H1 (cell line): ENCODE measurements around the gene TTC23. TPM values are rescaled to one million over a fixed set of nuclear protein-coding genes. Genes with fewer than 3 reads are reported as not detected.

Source experiments
- CTCF ChIA-PET: fragments of 300-600 bp; sonication (Branson Sonifier 250); formaldehyde crosslinking; loops from one replicate; lab custom pipeline; 2021; ENCODE audit not compliant: partially characterized antibody; lab: Charles Lee
- POLR2A ChIA-PET: fragments of 300-600 bp; sonication (Branson Sonifier 250); formaldehyde crosslinking; loops from one replicate; lab custom pipeline; 2021; ENCODE audit warnings: inconsistent platforms; ENCODE audit not compliant: partially characterized antibody; lab: Charles Lee
- DNase-seq, 2 experiments: peaks; one replicate each; pipeline versions ENCODE4 v3.0.0 to v3.0.0-alpha.2; 2010 to 2022; ENCODE audit warnings: low spot score in 2 of 2, low read depth in 1 of 2, mixed read lengths in 1 of 2
- FAIRE-seq: peaks from 2 replicates; lab custom pipeline; 2011; peaks lifted over from hg19 to GRCh38; lab: Jason Lieb, UNC
- H2AFZ ChIP-seq: 2 replicates; pipeline ENCODE4 v1.8.1; 2012; ENCODE audit warnings: low read length, inconsistent platforms
- H2AK5ac ChIP-seq: 2 replicates; pipeline ENCODE4 v1.6.1; 2013; ENCODE audit warnings: low read depth, low read length
- H2BK120ac ChIP-seq: replicated peaks from 2 replicates; pipeline ENCODE3; 2013; ENCODE audit warnings: low read depth, low read length, inconsistent platforms
- H2BK12ac ChIP-seq: 2 replicates; pipeline ENCODE4 v1.6.1; 2013; ENCODE audit warnings: low read depth, low read length
- H2BK15ac ChIP-seq: 2 replicates; pipeline ENCODE4 v1.6.1; 2013; ENCODE audit warnings: low read length
- H2BK20ac ChIP-seq: 2 replicates; pipeline ENCODE4 v1.6.1; 2013; ENCODE audit warnings: low read length
- H2BK5ac ChIP-seq: 2 replicates; pipeline ENCODE4 v1.6.1; 2013; ENCODE audit warnings: low read depth, low read length
- H3K14ac ChIP-seq: 2 replicates; pipeline ENCODE4 v1.6.1; 2013; ENCODE audit warnings: inconsistent platforms; ENCODE audit not compliant: insufficient read length
- H3K18ac ChIP-seq: 2 replicates; pipeline ENCODE4 v1.6.1; 2013; ENCODE audit warnings: low read length; ENCODE audit errors: extremely low read depth
- H3K23ac ChIP-seq: 2 replicates; pipeline ENCODE4 v1.6.1; 2013; ENCODE audit warnings: inconsistent platforms; ENCODE audit not compliant: insufficient read length
- H3K23me2 ChIP-seq: 2 replicates; pipeline ENCODE4 v1.6.1; 2013; ENCODE audit warnings: low read depth, low read length
- H3K27ac ChIP-seq: 2 replicates; pipeline ENCODE4 v1.6.1; 2011; ENCODE audit warnings: low read depth, low read length, inconsistent platforms
- H3K27me3 ChIP-seq, 4 experiments: replicated peaks in 1 of 4; 1 replicate in 1 of 4; 2 replicates in 3 of 4; pipeline versions ENCODE4 v1.6.1 to v1.8.1; 2011 to 2013; ENCODE audit warnings: low read length in 3 of 4, mild to moderate bottlenecking in 3 of 4, inconsistent platforms in 2 of 4, mixed read lengths in 2 of 4, moderate library complexity in 1 of 4; ENCODE audit not compliant: control insufficient read depth in 3 of 4, insufficient read depth in 3 of 4; ENCODE audit errors: extremely low read depth in 1 of 4
- H3K36me3 ChIP-seq, 4 experiments: 2 replicates each; pipeline versions ENCODE4 v1.6.1 to v1.8.1; 2011 to 2013; ENCODE audit warnings: mild to moderate bottlenecking in 4 of 4, low read length in 3 of 4, moderate library complexity in 2 of 4, control low read depth in 1 of 4, inconsistent platforms in 1 of 4; ENCODE audit not compliant: insufficient read depth in 4 of 4, control insufficient read depth in 2 of 4
- H3K4ac ChIP-seq: replicated peaks from 2 replicates; pipeline ENCODE3; 2013; ENCODE audit warnings: low read length, low read depth, mixed read lengths, inconsistent platforms; ENCODE audit not compliant: insufficient read length
- H3K4me1 ChIP-seq, 4 experiments: replicated peaks in 1 of 4; 1 replicate in 1 of 4; 2 replicates in 3 of 4; pipeline versions ENCODE4 v1.6.1 to v1.8.1; 2011 to 2013; ENCODE audit warnings: low read length in 3 of 4, inconsistent platforms in 2 of 4, mixed read lengths in 1 of 4; ENCODE audit not compliant: insufficient read depth in 4 of 4, control insufficient read depth in 3 of 4
- H3K4me2 ChIP-seq, 2 experiments: 2 replicates each; pipeline versions ENCODE4 v1.6.1 to v1.8.1; 2011 to 2013; ENCODE audit warnings: low read depth in 2 of 2, low read length in 2 of 2, control low read depth in 1 of 2, inconsistent platforms in 1 of 2, mild to moderate bottlenecking in 1 of 2; ENCODE audit not compliant: insufficient read depth in 1 of 2
- H3K4me3 ChIP-seq, 4 experiments: fragments of 200-600, 300-600 bp in 1 of 4; sonication (generic), shearing (Covaris generic), sonication (Bioruptor Twin) in 1 of 4; 2 replicates each; pipeline versions ENCODE4 v1.5.1 to v1.8.1; 2011 to 2016; ENCODE audit warnings: low read length in 4 of 4, low read depth in 3 of 4, control low read depth in 2 of 4, inconsistent platforms in 2 of 4, mild to moderate bottlenecking in 2 of 4, mixed read lengths in 1 of 4, moderate library complexity in 1 of 4; ENCODE audit not compliant: insufficient read depth in 2 of 4; ENCODE audit errors: extremely low read depth in 1 of 4
- H3K56ac ChIP-seq: replicated peaks from 2 replicates; pipeline ENCODE3; 2013; ENCODE audit warnings: low read depth, mild to moderate bottlenecking, mixed read lengths, low read length, inconsistent platforms; ENCODE audit not compliant: insufficient read length
- H3K79me1 ChIP-seq: 2 replicates; pipeline ENCODE4 v1.6.1; 2013; ENCODE audit warnings: low read depth, low read length, control low read depth
- H3K79me2 ChIP-seq, 2 experiments: 2 replicates each; pipeline versions ENCODE4 v1.6.1 to v1.8.1; 2012 to 2013; ENCODE audit warnings: low read length in 2 of 2, mild to moderate bottlenecking in 2 of 2, inconsistent platforms in 1 of 2; ENCODE audit not compliant: insufficient read depth in 2 of 2, control insufficient read depth in 1 of 2
- H3K9ac ChIP-seq, 4 experiments: replicated peaks in 1 of 4; 1 replicate in 1 of 4; 2 replicates in 3 of 4; pipeline versions ENCODE4 v1.6.1 to v1.8.1; 2011 to 2013; ENCODE audit warnings: low read depth in 3 of 4, low read length in 3 of 4, control low read depth in 2 of 4, mild to moderate bottlenecking in 2 of 4, moderate library complexity in 2 of 4, inconsistent platforms in 1 of 4; ENCODE audit errors: extremely low read depth in 1 of 4
- H3K9me3 ChIP-seq, 2 experiments: 2 replicates each; pipeline versions ENCODE4 v1.6.1 to v1.8.1; 2012 to 2013; ENCODE audit warnings: mild to moderate bottlenecking in 2 of 2, moderate library complexity in 2 of 2, control low read depth in 1 of 2, inconsistent platforms in 1 of 2, low read depth in 1 of 2, low read length in 1 of 2, mixed read lengths in 1 of 2; ENCODE audit not compliant: insufficient read depth in 2 of 2
- H4K20me1 ChIP-seq, 2 experiments: replicated peaks in 1 of 2; 2 replicates each; pipeline versions ENCODE3 to v1.8.1; 2011 to 2013; ENCODE audit warnings: inconsistent platforms in 2 of 2, low read length in 2 of 2, mild to moderate bottlenecking in 1 of 2; ENCODE audit not compliant: insufficient read depth in 2 of 2, control insufficient read depth in 1 of 2
- H4K5ac ChIP-seq: 2 replicates; pipeline ENCODE4 v1.6.1; 2013; ENCODE audit warnings: low read length, low read depth, mixed read lengths, inconsistent platforms; ENCODE audit not compliant: insufficient read length
- H4K8ac ChIP-seq: 2 replicates; pipeline ENCODE4 v1.8.0; 2013; ENCODE audit warnings: mild to moderate bottlenecking, moderate library complexity, low read length, inconsistent platforms; ENCODE audit not compliant: insufficient read depth; ENCODE audit errors: extremely low read depth
- H4K91ac ChIP-seq: replicated peaks from 2 replicates; pipeline ENCODE3; 2013; ENCODE audit warnings: low read length, mixed read lengths, inconsistent platforms; ENCODE audit not compliant: insufficient read length
- ASH2L ChIP-seq: fragments of 200-600, 300-600 bp; sonication (generic); IDR thresholded peaks from one replicate; pipeline ENCODE4 v1.7.1; 2017; ENCODE audit warnings: low read length
- CHD2 ChIP-seq: IDR thresholded peaks from 2 replicates; pipeline ENCODE4 v1.6.1; 2012; ENCODE audit warnings: low read length, improper control_type of control experiment
- GABPA ChIP-seq: IDR thresholded peaks from 2 replicates; pipeline ENCODE4 v1.6.1; 2011; ENCODE audit warnings: mild to moderate bottlenecking, low read length, moderate library complexity, borderline replicate concordance; ENCODE audit not compliant: insufficient read depth
- NRF1 ChIP-seq: IDR thresholded peaks from 2 replicates; pipeline ENCODE4 v1.6.1; 2011; ENCODE audit warnings: mild to moderate bottlenecking, low read depth, low read length, improper control_type of control experiment
- POLR2AphosphoS5 ChIP-seq: IDR thresholded peaks from 2 replicates; pipeline ENCODE4 v1.6.1; 2011; ENCODE audit warnings: low read depth, low read length
- RNF2 ChIP-seq: fragments of 200-900, 300-1000 bp; sonication (generic); IDR thresholded peaks from 2 replicates; pipeline ENCODE4 v1.7.1; 2016; ENCODE audit warnings: borderline replicate concordance, low read depth, mild to moderate bottlenecking, antibody characterized with exemption, low read length; ENCODE audit not compliant: poor library complexity, severe bottlenecking; ENCODE audit errors: missing control alignments
- SIRT6 ChIP-seq: IDR thresholded peaks from one replicate; pipeline ENCODE4 v1.7.1; 2012; ENCODE audit warnings: low read length, inconsistent platforms
- SIX5 ChIP-seq: IDR thresholded peaks from 2 replicates; pipeline ENCODE4 v1.6.1; 2011; ENCODE audit warnings: mild to moderate bottlenecking, low read depth, low read length
- TBP ChIP-seq: IDR thresholded peaks from 2 replicates; pipeline ENCODE4 v1.6.1; 2011; ENCODE audit warnings: low read depth, low read length, improper control_type of control experiment
- TEAD4 ChIP-seq: IDR thresholded peaks from 2 replicates; pipeline ENCODE4 v1.6.1; 2012; ENCODE audit warnings: low read depth, low read length, inconsistent platforms, mixed read lengths
- YY1 ChIP-seq: IDR thresholded peaks from 2 replicates; pipeline ENCODE4 v1.6.1; 2011; ENCODE audit warnings: low read depth, mild to moderate bottlenecking, low read length
- ZNF274 ChIP-seq: IDR thresholded peaks from 2 replicates; pipeline ENCODE4 v1.7.0; 2012; ENCODE audit warnings: low read length, borderline replicate concordance; ENCODE audit errors: extremely low read depth
- WGBS, 2 experiments: shearing (Covaris generic) in 1 of 2; methylation state at CpG; one replicate each; pipeline versions ENCODE4 v1.1.6 to v1.1.7; 2013 to 2015; ENCODE audit warnings: low lambda C conversion rate in 2 of 2, mixed read lengths in 2 of 2, inconsistent platforms in 1 of 2, low coverage in 1 of 2, missing lambda C conversion rate in 1 of 2; ENCODE audit not compliant: insufficient replicate concordance in 2 of 2, insufficient coverage in 1 of 2, insufficient read length in 1 of 2; ENCODE audit errors: extremely low coverage in 1 of 2, missing lambda C conversion rate in 1 of 2; 5-methylcytosine and 5-hydroxymethylcytosine counted together
- polyA plus RNA-seq, 7 experiments: library from polyadenylated mRNA; depleted of rRNA in 3 of 7; stranded (reverse) in 5 of 7; unstranded in 2 of 7; fragments of >200 nt in 5 of 7; fragments of 200-250 nt in 2 of 7; gene quantifications; 1 replicate in 5 of 7; 2 replicates in 1 of 7; 4 replicates in 1 of 7; pipeline versions ENCODE4 v1.2.1 to v1.2.3, GENCODE V29; 2011 to 2013; ENCODE audit warnings: missing spikeins in 2 of 7, mixed read lengths in 2 of 7
- total RNA-seq: library from RNA; stranded (reverse); fragmentation: NEBNext Ultra II Directional; extraction: Animal tissue kit (Norgen Biotek cat#: 25700); gene quantifications from 2 replicates; pipeline ENCODE4 v1.2.1, GENCODE V29; 2021
- TF ChIP-seq, protein P1 (sequence below): IDR thresholded peaks from 2 replicates; pipeline ENCODE4 v1.6.1; 2011; ENCODE audit warnings: low read depth, mild to moderate bottlenecking, low read length; ENCODE audit not compliant: insufficient read depth
- TF ChIP-seq, protein P2 (sequence below): IDR thresholded peaks from 2 replicates; pipeline ENCODE4 v1.6.1; 2011; ENCODE audit warnings: low read length, improper control_type of control experiment

TTC23 gene
- total and polyA plus RNA-seq, 2 of the 8 experiments (the other 6 are each of a cell fraction or from before 2014, with no cell fraction given), result 4.8 to 23.0 TPM

DNA sequence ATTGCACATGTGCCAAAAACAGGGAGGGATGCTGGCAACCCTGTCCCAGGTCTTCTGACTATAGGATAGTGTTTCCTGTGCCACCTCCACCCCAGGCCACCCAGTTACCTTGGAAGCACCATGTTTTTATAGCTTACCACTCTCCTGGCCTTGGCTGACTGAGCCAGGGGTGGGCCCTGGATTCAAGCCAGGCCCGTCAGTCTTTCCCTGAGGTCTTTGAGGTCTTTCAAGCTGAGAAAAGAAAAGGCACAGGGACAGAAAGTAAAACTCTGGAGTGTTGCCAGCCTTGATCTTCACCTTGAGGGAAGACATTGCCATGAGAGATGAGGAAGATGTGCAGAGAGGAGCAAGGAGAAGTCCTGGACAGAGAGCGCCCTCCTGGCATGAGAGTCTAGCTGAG, 98.2 kb downstream of the TTC23 start:
- H2BK120ac ChIP-seq, result no peak overlapping the region
- H3K27me3 ChIP-seq, result no peaks in the 10 kb centered on the region
- no peak overlapping the region for H2BK20ac ChIP-seq
- H2AFZ ChIP-seq, result no peak overlapping the region
- H3K79me1 ChIP-seq, result no peaks in the 10 kb centered on the region
- H4K5ac ChIP-seq, result no peak overlapping the region
- no peak overlapping the region for H3K4me2 ChIP-seq
- FAIRE-seq (no peak), DNase-seq (no peak)
- H3K18ac ChIP-seq, result no peak overlapping the region
- H3K9ac ChIP-seq, result no peak overlapping the region
- H3K14ac ChIP-seq, result no peak overlapping the region
- H4K91ac ChIP-seq, result no peak overlapping the region
- H4K8ac ChIP-seq, result no peak overlapping the region
- 95% methylated on average over 2 of the region's 2 CpGs; no CpG with 5 or more reads in 1 of the 2 experiments for WGBS, 2 experiments
- ChIA-PET POLR2A (no interaction called here), CTCF (interaction anchor here (0.9 to 1.1 kb wide), 2 partner anchors 52 to 553 kb away, joined by 4 to 5 read pairs; no protein-coding TSS in a partner anchor)
- TF ChIP-seq TBP (no peak), YY1 (no peak), ZNF274 (no peak), GABPA (no peak), RNF2 (no peak), POLR2AphosphoS5 (no peak), CHD2 (no peak), SIX5 (no peak), TEAD4 (no peak), NRF1 (no peak), SIRT6 (no peak), ASH2L (no peak)
- TF ChIP-seq, protein P1, sequence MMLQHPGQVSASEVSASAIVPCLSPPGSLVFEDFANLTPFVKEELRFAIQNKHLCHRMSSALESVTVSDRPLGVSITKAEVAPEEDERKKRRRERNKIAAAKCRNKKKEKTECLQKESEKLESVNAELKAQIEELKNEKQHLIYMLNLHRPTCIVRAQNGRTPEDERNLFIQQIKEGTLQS, result no peak
- TF ChIP-seq, protein P2, sequence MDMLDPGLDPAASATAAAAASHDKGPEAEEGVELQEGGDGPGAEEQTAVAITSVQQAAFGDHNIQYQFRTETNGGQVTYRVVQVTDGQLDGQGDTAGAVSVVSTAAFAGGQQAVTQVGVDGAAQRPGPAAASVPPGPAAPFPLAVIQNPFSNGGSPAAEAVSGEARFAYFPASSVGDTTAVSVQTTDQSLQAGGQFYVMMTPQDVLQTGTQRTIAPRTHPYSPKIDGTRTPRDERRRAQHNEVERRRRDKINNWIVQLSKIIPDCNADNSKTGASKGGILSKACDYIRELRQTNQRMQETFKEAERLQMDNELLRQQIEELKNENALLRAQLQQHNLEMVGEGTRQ, result no peak
- no peak overlapping the region for H2BK15ac ChIP-seq
- no peak overlapping the region for H3K27ac ChIP-seq
- H3K36me3 ChIP-seq, result peaks cover 0 to 4% (median 0%) of the 10 kb centered on the region in 4 experiments; a peak in 1 of 8 replicates
- H3K23me2 ChIP-seq, result no peaks in the 10 kb centered on the region
- H2BK12ac ChIP-seq, result no peak overlapping the region
- no peak overlapping the region for H3K4ac ChIP-seq
- peaks cover 0 to 4% (median 3%) of the 10 kb centered on the region in 4 experiments; a peak in 4 of 7 replicates for H3K4me1 ChIP-seq
- H3K79me2 ChIP-seq, result no peaks in the 10 kb centered on the region
- H2BK5ac ChIP-seq, result no peak overlapping the region
- no peak overlapping the region for H3K23ac ChIP-seq
- no peak overlapping the region for H3K4me3 ChIP-seq
- H2AK5ac ChIP-seq, result no peak overlapping the region
- H4K20me1 ChIP-seq, result no peaks in the 10 kb centered on the region
- no peak overlapping the region for H3K56ac ChIP-seq
- no peaks in the 10 kb centered on the region for H3K9me3 ChIP-seq
